H9 (cell line): ENCODE measurements around the gene NDUFAF2. TPM values are rescaled to one million over a fixed set of nuclear protein-coding genes. Genes with fewer than 3 reads are reported as not detected.
"Not testable (repeated sequence)": the region's sequence is repeated elsewhere in the genome, so short reads cannot be mapped to it uniquely, and the experiment has no call there.

Experiments used
- DNase-seq: peaks from one replicate; pipeline ENCODE4 v3.0.0-alpha.2; 2017
- H2AFZ ChIP-seq: one replicate; pipeline ENCODE4 v1.6.1; 2013; ENCODE audit warnings: mild to moderate bottlenecking, low read length, control low read depth, moderate library complexity
- H2AK5ac ChIP-seq: 2 replicates; pipeline ENCODE4 v1.6.1; 2013; ENCODE audit warnings: low read length, control low read depth, mixed read lengths; ENCODE audit not compliant: insufficient read length
- H2BK120ac ChIP-seq: one replicate; pipeline ENCODE4 v1.6.1; 2013; ENCODE audit warnings: low read depth, mild to moderate bottlenecking, low read length, control low read depth, inconsistent platforms; ENCODE audit not compliant: poor library complexity, severe bottlenecking
- H2BK12ac ChIP-seq: 2 replicates; pipeline ENCODE4 v1.6.1; 2013; ENCODE audit warnings: low read length, control low read depth, mixed read lengths, low read depth; ENCODE audit not compliant: insufficient read length
- H2BK15ac ChIP-seq: 2 replicates; pipeline ENCODE4 v1.6.1; 2013; ENCODE audit warnings: low read depth, low read length, control low read depth
- H2BK20ac ChIP-seq: one replicate; pipeline ENCODE4 v1.6.1; 2013; ENCODE audit warnings: low read depth, mild to moderate bottlenecking, low read length, control low read depth, inconsistent platforms; ENCODE audit not compliant: poor library complexity, severe bottlenecking
- H2BK5ac ChIP-seq: 2 replicates; pipeline ENCODE4 v1.6.1; 2013; ENCODE audit warnings: low read length, control low read depth, mixed read lengths; ENCODE audit not compliant: insufficient read length
- H3K14ac ChIP-seq: 2 replicates; pipeline ENCODE4 v1.6.1; 2013; ENCODE audit warnings: low read length, control low read depth; ENCODE audit not compliant: insufficient read depth
- H3K18ac ChIP-seq: 2 replicates; pipeline ENCODE4 v1.6.1; 2013; ENCODE audit warnings: low read depth, mild to moderate bottlenecking, mixed read lengths, low read length, control low read depth; ENCODE audit not compliant: insufficient read length
- H3K23ac ChIP-seq: 2 replicates; pipeline ENCODE4 v1.6.1; 2013; ENCODE audit warnings: low read length, control low read depth, mixed read lengths, low read depth; ENCODE audit not compliant: insufficient read length
- H3K23me2 ChIP-seq: 2 replicates; pipeline ENCODE4 v1.6.1; 2013; ENCODE audit warnings: low read depth, mild to moderate bottlenecking, mixed read lengths, low read length, control low read depth; ENCODE audit not compliant: insufficient read length, poor library complexity, severe bottlenecking
- H3K27ac ChIP-seq: 2 replicates; pipeline ENCODE4 v1.5.1; 2013; ENCODE audit warnings: low read length, control low read depth, mixed read lengths, low read depth; ENCODE audit not compliant: insufficient read length
- H3K27me3 ChIP-seq: 2 replicates; pipeline ENCODE4 v1.6.1; 2013; ENCODE audit warnings: low read length, control low read depth, inconsistent platforms; ENCODE audit not compliant: insufficient read depth
- H3K4ac ChIP-seq: 2 replicates; pipeline ENCODE4 v1.6.1; 2013; ENCODE audit warnings: low read depth, mild to moderate bottlenecking, control low read depth, inconsistent platforms, low read length, moderate library complexity
- H3K4me1 ChIP-seq: 2 replicates; pipeline ENCODE4 v1.6.1; 2013; ENCODE audit warnings: low read length, control low read depth, inconsistent platforms; ENCODE audit not compliant: insufficient read depth
- H3K4me2 ChIP-seq: 2 replicates; pipeline ENCODE4 v1.6.1; 2013; ENCODE audit warnings: low read length, control low read depth, mixed read lengths; ENCODE audit not compliant: insufficient read length, insufficient read depth
- H3K56ac ChIP-seq: 2 replicates; pipeline ENCODE4 v1.6.1; 2013; ENCODE audit warnings: low read depth, mild to moderate bottlenecking, mixed read lengths, low read length, control low read depth; ENCODE audit not compliant: insufficient read length
- H3K79me1 ChIP-seq: 2 replicates; pipeline ENCODE4 v1.6.1; 2013; ENCODE audit warnings: low read depth, mild to moderate bottlenecking, moderate library complexity, low read length, control low read depth, inconsistent platforms; ENCODE audit not compliant: insufficient read depth, poor library complexity, severe bottlenecking
- H3K79me2 ChIP-seq: 2 replicates; pipeline ENCODE4 v1.6.1; 2013; ENCODE audit warnings: low read length, control low read depth, inconsistent platforms; ENCODE audit not compliant: insufficient read depth
- H3K9ac ChIP-seq: 2 replicates; pipeline ENCODE4 v1.6.1; 2013; ENCODE audit warnings: low read length, control low read depth, mixed read lengths; ENCODE audit not compliant: insufficient read length; ENCODE audit errors: extremely low read depth
- H3K9me3 ChIP-seq: one replicate; pipeline ENCODE4 v1.6.1; 2013; ENCODE audit warnings: low read depth, low read length, inconsistent platforms; ENCODE audit not compliant: control insufficient read depth
- H3T11ph ChIP-seq: one replicate; pipeline ENCODE4 v1.6.1; 2013; ENCODE audit warnings: mild to moderate bottlenecking, low read length, control low read depth, inconsistent platforms
- H4K20me1 ChIP-seq: one replicate; pipeline ENCODE4 v1.6.1; 2013; ENCODE audit not compliant: control insufficient read depth, insufficient read length, insufficient read depth
- H4K5ac ChIP-seq: 2 replicates; pipeline ENCODE4 v1.6.1; 2013; ENCODE audit warnings: low read depth, mild to moderate bottlenecking, mixed read lengths, low read length, control low read depth; ENCODE audit not compliant: insufficient read length
- H4K8ac ChIP-seq: replicated peaks from 2 replicates; pipeline ENCODE4 v1.6.1; 2013; ENCODE audit warnings: low read length, control low read depth, mixed read lengths, low read depth; ENCODE audit not compliant: insufficient read length
- H4K91ac ChIP-seq: 2 replicates; pipeline ENCODE4 v1.6.1; 2013; ENCODE audit warnings: low read depth, mild to moderate bottlenecking, moderate library complexity, mixed read lengths, low read length, control low read depth; ENCODE audit not compliant: insufficient read length
- H3K27ac Mint-ChIP-seq, 3 experiments: 2 replicates in 2 of 3; 3 replicates in 1 of 3; pipeline ENCODE4 v1.8.0; 2020 to 2021; ENCODE audit warnings: mixed read lengths in 3 of 3, mild to moderate bottlenecking in 1 of 3, moderate library complexity in 1 of 3
- H3K27me3 Mint-ChIP-seq: 2 replicates; pipeline ENCODE4 v1.8.0; 2021; ENCODE audit warnings: low read depth, mild to moderate bottlenecking, moderate library complexity, mixed read lengths
- H3K36me3 Mint-ChIP-seq, 3 experiments: 2 replicates in 2 of 3; 3 replicates in 1 of 3; pipeline ENCODE4 v1.8.0; 2020 to 2021; ENCODE audit warnings: low read depth in 3 of 3, mixed read lengths in 3 of 3; ENCODE audit not compliant: insufficient read depth in 1 of 3
- H3K4me1 Mint-ChIP-seq, 2 experiments: 2 replicates each; pipeline ENCODE4 v1.8.0; 2020; ENCODE audit warnings: mixed read lengths in 2 of 2
- H3K4me3 Mint-ChIP-seq, 2 experiments: 2 replicates in 1 of 2; 3 replicates in 1 of 2; pipeline ENCODE4 v1.8.0; 2020 to 2021; ENCODE audit warnings: mild to moderate bottlenecking in 2 of 2, mixed read lengths in 2 of 2, moderate library complexity in 1 of 2
- H3K9me3 Mint-ChIP-seq, 2 experiments: 2 replicates in 1 of 2; 3 replicates in 1 of 2; pipeline ENCODE4 v1.8.0; 2020; ENCODE audit warnings: mild to moderate bottlenecking in 2 of 2, mixed read lengths in 2 of 2, moderate library complexity in 1 of 2
- WGBS: extraction: QIAGEN DNeasy Blood & Tissue Kit; methylation state at CpG from one replicate; pipeline ENCODE4 v1.1.7; 2013; ENCODE audit warnings: missing lambda C conversion rate, low lambda C conversion rate, mixed read lengths; ENCODE audit not compliant: insufficient read length; ENCODE audit errors: extremely low coverage; 5-methylcytosine and 5-hydroxymethylcytosine counted together
- total RNA-seq: library from RNA; stranded (reverse); gene quantifications from 2 replicates; pipeline ENCODE4 v1.2.1, GENCODE V29; 2021
- TF ChIP-seq, protein P1 (sequence below): fragments of 200-600 bp; sonication (generic); conservative IDR thresholded peaks from 3 replicates; pipeline ENCODE4 v1.8.0; 2021; ENCODE audit warnings: antibody characterized with exemption, mild to moderate bottlenecking

The NDUFAF2 gene
- total RNA-seq, 1 experiment from 2014 or later, result 31.4 TPM

DNA sequence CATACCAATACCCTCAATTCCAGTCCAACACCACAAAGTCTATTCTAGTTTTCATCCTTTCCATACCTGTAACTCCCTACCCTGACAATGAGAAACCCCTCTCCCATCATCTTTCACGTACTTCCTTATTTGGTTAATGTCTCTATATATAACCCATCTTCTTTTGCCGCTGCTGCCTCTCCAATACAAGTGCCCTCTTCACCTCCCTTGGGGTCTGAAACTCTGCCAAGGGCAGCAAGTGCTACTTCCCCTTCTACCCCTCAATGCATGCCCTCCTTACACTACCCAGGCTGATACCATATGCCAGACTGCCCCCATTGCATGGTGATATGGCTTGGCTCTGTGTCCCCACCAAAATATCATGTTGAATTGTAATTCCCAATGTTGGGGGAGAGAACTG lies 241.6 kb downstream of the NDUFAF2 start:
- Histone ChIP-seq H3T11ph (no peak overlapping the region), H3K4ac (no peak overlapping the region), H2BK12ac (no peak overlapping the region), H3K56ac (no peak overlapping the region), H3K27ac (no peak overlapping the region), H2BK20ac (no peak overlapping the region), H3K18ac (no peak overlapping the region), H3K14ac (no peak overlapping the region), H2AK5ac (no peak overlapping the region), H2BK15ac (no peak overlapping the region), H3K79me2 (no peaks in the 10 kb centered on the region), H2AFZ (no peak overlapping the region), H3K4me1 (peaks cover 5% of the 10 kb centered on the region; the same call in 1 of the 2 replicates), H2BK5ac (no peak overlapping the region), H3K9me3 (no peaks in the 10 kb centered on the region), H4K91ac (no peak overlapping the region), H4K5ac (no peak overlapping the region), H3K9ac (no peak overlapping the region), H4K20me1 (no peaks in the 10 kb centered on the region), H3K4me2 (no peak overlapping the region), H3K27me3 (no peaks in the 10 kb centered on the region), H3K23me2 (no peaks in the 10 kb centered on the region), H3K23ac (no peak overlapping the region), H4K8ac (no peak overlapping the region), H3K79me1 (no peaks in the 10 kb centered on the region), H2BK120ac (no peak overlapping the region)
- Mint-ChIP-seq H3K9me3 (no peaks in the 10 kb centered on the region), H3K4me1 (peaks cover 14 to 16% of the 10 kb centered on the region in 2 experiments), H3K4me3 (no peak overlapping the region), H3K36me3 (no peaks in the 10 kb centered on the region), H3K27me3 (no peaks in the 10 kb centered on the region), H3K27ac (no peak overlapping the region)
- TF ChIP-seq, protein P1, sequence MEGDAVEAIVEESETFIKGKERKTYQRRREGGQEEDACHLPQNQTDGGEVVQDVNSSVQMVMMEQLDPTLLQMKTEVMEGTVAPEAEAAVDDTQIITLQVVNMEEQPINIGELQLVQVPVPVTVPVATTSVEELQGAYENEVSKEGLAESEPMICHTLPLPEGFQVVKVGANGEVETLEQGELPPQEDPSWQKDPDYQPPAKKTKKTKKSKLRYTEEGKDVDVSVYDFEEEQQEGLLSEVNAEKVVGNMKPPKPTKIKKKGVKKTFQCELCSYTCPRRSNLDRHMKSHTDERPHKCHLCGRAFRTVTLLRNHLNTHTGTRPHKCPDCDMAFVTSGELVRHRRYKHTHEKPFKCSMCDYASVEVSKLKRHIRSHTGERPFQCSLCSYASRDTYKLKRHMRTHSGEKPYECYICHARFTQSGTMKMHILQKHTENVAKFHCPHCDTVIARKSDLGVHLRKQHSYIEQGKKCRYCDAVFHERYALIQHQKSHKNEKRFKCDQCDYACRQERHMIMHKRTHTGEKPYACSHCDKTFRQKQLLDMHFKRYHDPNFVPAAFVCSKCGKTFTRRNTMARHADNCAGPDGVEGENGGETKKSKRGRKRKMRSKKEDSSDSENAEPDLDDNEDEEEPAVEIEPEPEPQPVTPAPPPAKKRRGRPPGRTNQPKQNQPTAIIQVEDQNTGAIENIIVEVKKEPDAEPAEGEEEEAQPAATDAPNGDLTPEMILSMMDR, result no peak
- no CpG with 5 or more reads among the region's 2 CpGs for WGBS
- no peak for DNase-seq

DNA sequence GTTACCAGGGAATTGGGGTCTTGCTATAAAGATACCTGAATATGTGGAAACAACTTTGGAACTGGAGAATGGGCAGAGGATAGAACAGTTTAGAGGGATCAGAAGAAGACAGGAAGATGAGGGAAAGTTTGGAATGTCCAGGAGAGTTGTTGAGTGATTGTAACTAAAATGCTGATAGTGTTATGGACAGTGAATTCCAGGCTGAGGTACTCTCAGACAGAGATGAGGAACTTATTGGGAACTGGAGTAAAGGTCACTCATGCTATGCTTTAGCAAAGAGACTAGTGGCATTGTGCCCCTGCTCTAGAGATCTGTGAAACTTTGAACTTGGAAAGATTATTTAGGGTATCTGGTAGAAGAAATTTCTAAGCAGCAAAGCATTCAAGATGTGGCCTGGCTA lies 242.3 kb downstream of the NDUFAF2 start:
- H3K14ac ChIP-seq, H3K23ac ChIP-seq, H3T11ph ChIP-seq, H3K27ac ChIP-seq, H3K27me3 Mint-ChIP-seq, H3K36me3 Mint-ChIP-seq, H3K4me1 ChIP-seq, H4K5ac ChIP-seq, H3K4ac ChIP-seq, H3K9me3 ChIP-seq, H3K18ac ChIP-seq, H2BK120ac ChIP-seq, H3K56ac ChIP-seq, H2BK15ac ChIP-seq, H3K4me2 ChIP-seq, H3K23me2 ChIP-seq, H4K91ac ChIP-seq, H2BK5ac ChIP-seq, H3K27me3 ChIP-seq, H3K4me3 Mint-ChIP-seq, DNase-seq, H2BK20ac ChIP-seq, H4K8ac ChIP-seq, H3K9me3 Mint-ChIP-seq, H2AK5ac ChIP-seq, H2AFZ ChIP-seq, H3K9ac ChIP-seq, H2BK12ac ChIP-seq, H3K79me2 ChIP-seq, H3K79me1 ChIP-seq, H4K20me1 ChIP-seq: not testable (repeated sequence)
- H3K4me1 Mint-ChIP-seq, result peaks cover 14 to 16% of the 10 kb centered on the region in 2 experiments
- H3K27ac Mint-ChIP-seq, result peak overlapping the region in 1 of 3 experiments; percentile 2; a peak in 2 of 7 replicates
